CD14-positive monocyte (primary cell): ENCODE results near the gene PADI4. TPM values are rescaled to one million over a fixed set of nuclear protein-coding genes. Genes with fewer than 3 reads are reported as not detected.

ENCODE experiments used
- DNase-seq, 3 donors: peaks; one replicate each; pipeline ENCODE4 v3.0.0-alpha.2; 2011 to 2022
- H2AFZ ChIP-seq: 2 replicates; pipeline ENCODE4 v1.6.0; 2012; ENCODE audit warnings: mild to moderate bottlenecking, low read depth, low read length, inconsistent platforms; ENCODE audit not compliant: insufficient read depth, poor library complexity, severe bottlenecking
- H3K27ac ChIP-seq, 2 donors: 1 replicate in 1 of 2; 2 replicates in 1 of 2; pipeline ENCODE4 v1.5.1; 2012 to 2013; ENCODE audit warnings: low read length in 2 of 2, control low read depth in 1 of 2, inconsistent platforms in 1 of 2, low read depth in 1 of 2, mild to moderate bottlenecking in 1 of 2
- H3K27me3 ChIP-seq, 2 donors: one replicate each; pipeline versions ENCODE4 v1.6.0 to v1.6.1; 2011 to 2013; ENCODE audit warnings: low read length in 2 of 2; ENCODE audit not compliant: control insufficient read depth in 2 of 2, insufficient read depth in 2 of 2
- H3K36me3 ChIP-seq, 2 donors: replicated peaks in 1 of 2; 1 replicate in 1 of 2; 2 replicates in 1 of 2; pipeline versions ENCODE4 v1.5.1 to v1.6.1; 2012 to 2013; ENCODE audit warnings: low read length in 2 of 2, control low read depth in 1 of 2, inconsistent platforms in 1 of 2, mild to moderate bottlenecking in 1 of 2; ENCODE audit not compliant: insufficient read depth in 2 of 2, control insufficient read depth in 1 of 2
- H3K4me1 ChIP-seq, 2 donors: 1 replicate in 1 of 2; 2 replicates in 1 of 2; pipeline versions ENCODE4 v1.5.1 to v1.6.1; 2012 to 2013; ENCODE audit warnings: low read length in 2 of 2, control low read depth in 1 of 2, inconsistent platforms in 1 of 2, mild to moderate bottlenecking in 1 of 2, moderate library complexity in 1 of 2; ENCODE audit not compliant: insufficient read depth in 2 of 2, control insufficient read depth in 1 of 2
- H3K4me2 ChIP-seq: replicated peaks from 2 replicates; pipeline ENCODE3; 2012; ENCODE audit warnings: low read length, moderate library complexity, mild to moderate bottlenecking; ENCODE audit not compliant: poor library complexity, severe bottlenecking; ENCODE audit errors: extremely low read depth
- H3K4me3 ChIP-seq, 3 experiments: fragments of 200-600 bp in 1 of 3; sonication (generic) in 1 of 3; replicated peaks in 1 of 3; 1 replicate in 2 of 3; 2 replicates in 1 of 3; pipeline ENCODE4 v1.5.1; 2011 to 2013; ENCODE audit warnings: low read length in 3 of 3, mild to moderate bottlenecking in 3 of 3, control low read depth in 2 of 3, low read depth in 2 of 3, inconsistent platforms in 1 of 3, moderate library complexity in 1 of 3
- H3K79me2 ChIP-seq: 2 replicates; pipeline ENCODE4 v1.6.0; 2012; ENCODE audit warnings: mild to moderate bottlenecking, control low read depth, inconsistent platforms, low read length, moderate library complexity; ENCODE audit not compliant: insufficient read depth
- H3K9ac ChIP-seq: 2 replicates; pipeline ENCODE4 v1.6.0; 2017; ENCODE audit warnings: low read length, mild to moderate bottlenecking; ENCODE audit not compliant: insufficient read depth, poor library complexity, severe bottlenecking
- H3K9me3 ChIP-seq, 2 donors: replicated peaks in 1 of 2; 1 replicate in 1 of 2; 2 replicates in 1 of 2; pipeline versions ENCODE4 v1.5.1 to v1.6.1; 2012 to 2013; ENCODE audit warnings: low read length in 2 of 2, control low read depth in 1 of 2; ENCODE audit not compliant: control insufficient read depth in 1 of 2, insufficient read depth in 1 of 2
- H4K20me1 ChIP-seq: 2 replicates; pipeline ENCODE4 v1.6.0; 2012; ENCODE audit warnings: mild to moderate bottlenecking, low read length, control low read depth, moderate library complexity; ENCODE audit not compliant: insufficient read depth
- H3K27ac Mint-ChIP-seq, 7 donors: one replicate each; pipeline ENCODE4 v1.8.0; 2020; ENCODE audit warnings: mild to moderate bottlenecking in 7 of 7, mixed read lengths in 7 of 7, moderate library complexity in 6 of 7, inconsistent platforms in 2 of 7
- H3K27me3 Mint-ChIP-seq, 3 donors: one replicate each; pipeline ENCODE4 v1.8.0; 2021 to 2022; ENCODE audit warnings: low read depth in 3 of 3, mild to moderate bottlenecking in 3 of 3, mixed read lengths in 3 of 3, moderate library complexity in 3 of 3, inconsistent platforms in 1 of 3
- H3K36me3 Mint-ChIP-seq, 2 donors: one replicate each; pipeline ENCODE4 v1.8.0; 2020; ENCODE audit warnings: mixed read lengths in 2 of 2, inconsistent platforms in 1 of 2, mild to moderate bottlenecking in 1 of 2
- H3K4me1 Mint-ChIP-seq: one replicate; pipeline ENCODE4 v1.8.0; 2020; ENCODE audit warnings: mild to moderate bottlenecking, mixed read lengths
- H3K4me3 Mint-ChIP-seq, 2 donors: one replicate each; pipeline ENCODE4 v1.8.0; 2020; ENCODE audit warnings: mild to moderate bottlenecking in 2 of 2, mixed read lengths in 2 of 2, moderate library complexity in 1 of 2
- H3K9me3 Mint-ChIP-seq, 7 donors: one replicate each; pipeline ENCODE4 v1.8.0; 2020 to 2022; ENCODE audit warnings: mixed read lengths in 7 of 7, mild to moderate bottlenecking in 6 of 7, moderate library complexity in 6 of 7, inconsistent platforms in 2 of 7
- CTCF ChIP-seq: fragments of 200-600 bp; IDR thresholded peaks from one replicate; pipeline ENCODE4 v1.8.0; 2022; ENCODE audit warnings: antibody characterized with exemption, mild to moderate bottlenecking
- WGBS: methylation state at CpG from one replicate; pipeline ENCODE4 v1.1.5; 2013; ENCODE audit warnings: missing lambda C conversion rate; ENCODE audit not compliant: insufficient coverage; 5-methylcytosine and 5-hydroxymethylcytosine counted together
- intact Hi-C, 2 donors: fragments of 100-400 bp; cut with micrococcal nuclease; formaldehyde crosslinking; loops; one replicate each; pipeline versions ENCODE4 v1.15.0 to v1.15.1; 2023
- polyA plus RNA-seq, 3 donors: library from polyadenylated mRNA; depleted of rRNA in 1 of 3; unstranded in 2 of 3; stranded (reverse) in 1 of 3; fragments of 300-500 nt in 2 of 3; fragments of >200 nt in 1 of 3; fragmentation: Illumina TruSeq in 2 of 3; gene quantifications; 1 replicate in 2 of 3; 2 replicates in 1 of 3; pipeline ENCODE4 v1.2.3, GENCODE V29; 2012 to 2021

The PADI4 gene
- polyA plus RNA-seq, 3 donors: 160 to 356 (median 164) TPM

GRCh38 chr1:17363351-17363750 lies 55.4 kb downstream of the PADI4 start:
- TF ChIP-seq CTCF: no peak
- H3K36me3 ChIP-seq: peaks cover 33 to 50% of the 10 kb centered on the region in 2 donors
- peaks cover 0 to 2% (median 0%) of the 10 kb centered on the region in 3 donors for H3K27me3 Mint-ChIP-seq
- peaks cover 0 to 5% (median 0%) of the 10 kb centered on the region in 7 donors for H3K9me3 Mint-ChIP-seq
- intact Hi-C loops: no loop called here
- H3K4me3 ChIP-seq: no peak overlapping the region
- H3K4me1 Mint-ChIP-seq: peaks cover 14% of the 10 kb centered on the region
- no peaks in the 10 kb centered on the region for H3K9me3 ChIP-seq
- no peaks in the 10 kb centered on the region for H3K27me3 ChIP-seq
- peaks cover 13 to 18% of the 10 kb centered on the region in 2 donors for H3K4me1 ChIP-seq
- H4K20me1 ChIP-seq: no peaks in the 10 kb centered on the region
- peak overlapping the region; percentile 8 to 32 for H3K27ac ChIP-seq
- H3K9ac ChIP-seq: no peak overlapping the region
- WGBS: 93% methylated on average over 12 of the region's 12 CpGs
- H3K79me2 ChIP-seq: no peaks in the 10 kb centered on the region
- no peak overlapping the region for H3K4me3 Mint-ChIP-seq
- H3K4me2 ChIP-seq: no peak overlapping the region
- H3K27ac Mint-ChIP-seq: peak overlapping the region; percentile 27 to 68 (median 55)
- DNase-seq: no peak
- no peak overlapping the region for H2AFZ ChIP-seq
- peaks cover 36 to 56% of the 10 kb centered on the region in 2 donors for H3K36me3 Mint-ChIP-seq

DNA sequence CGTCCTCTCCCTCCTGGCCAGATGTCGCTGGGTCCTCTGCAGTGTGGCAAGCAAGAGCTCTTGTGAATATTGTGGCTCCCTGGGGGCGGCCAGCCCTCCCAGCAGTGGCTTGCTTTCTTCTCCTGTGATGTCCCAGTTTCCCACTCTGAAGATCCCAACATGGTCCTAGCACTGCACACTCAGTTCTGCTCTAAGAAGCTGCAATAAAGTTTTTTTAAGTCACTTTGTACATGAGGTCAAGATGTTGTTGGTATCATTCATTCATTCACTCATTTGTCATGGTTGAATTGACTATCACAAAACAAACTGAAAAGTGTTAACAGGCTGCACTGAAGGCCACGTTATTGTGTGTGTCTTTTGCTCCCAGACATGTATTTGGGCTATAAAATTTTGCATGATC lies 55.8 kb downstream of the PADI4 start:
- intact Hi-C loops: no loop called here
- H3K27me3 ChIP-seq: no peaks in the 10 kb centered on the region
- H3K79me2 ChIP-seq: no peaks in the 10 kb centered on the region
- H3K4me2 ChIP-seq: no peak overlapping the region
- peak overlapping the region; percentile 8 to 32 for H3K27ac ChIP-seq
- DNase-seq: no peak
- no peak overlapping the region for H3K4me3 ChIP-seq
- WGBS: 97% methylated on average over 4 of the region's 4 CpGs
- H3K4me1 ChIP-seq: peaks cover 13 to 18% of the 10 kb centered on the region in 2 donors
- no peaks in the 10 kb centered on the region for H4K20me1 ChIP-seq
- peaks cover 34 to 54% of the 10 kb centered on the region in 2 donors for H3K36me3 Mint-ChIP-seq
- H3K9ac ChIP-seq: no peak overlapping the region
- no peak for TF ChIP-seq CTCF
- peaks cover 2 to 4% (median 2%) of the 10 kb centered on the region in 3 donors for H3K27me3 Mint-ChIP-seq
- no peak overlapping the region for H3K4me3 Mint-ChIP-seq
- no peak overlapping the region for H2AFZ ChIP-seq
- H3K9me3 Mint-ChIP-seq: peaks cover 0 to 5% (median 0%) of the 10 kb centered on the region in 7 donors
- peaks cover 14% of the 10 kb centered on the region for H3K4me1 Mint-ChIP-seq
- H3K27ac Mint-ChIP-seq: peak overlapping the region in 6 of 7 donors; percentile 48 to 68 (median 64)
- no peaks in the 10 kb centered on the region for H3K9me3 ChIP-seq
- H3K36me3 ChIP-seq: peaks cover 30 to 46% of the 10 kb centered on the region in 2 donors
